ENCODE results near the gene RAB7A.

GRCh38 chr3:128763967-128764366 lies 38.0 kb downstream of the RAB7A start:
- TF ChIP-seq CTCF (optimal IDR thresholded peaks at IDR 0.05 in 1 of 3, IDR thresholded peaks at IDR 0.05 in 1 of 3, conservative IDR thresholded peaks at IDR 0.05 in 1 of 3; ENCODE audit: extremely low read depth in 1 of 3, insufficient read depth in 2 of 3, low read length in 3 of 3) (no peak), EZH2 (IDR thresholded peaks at IDR 0.05; ENCODE audit: low read length) (no peak)
